Muscle layer of duodenum (tissue), 2 donors: ENCODE results near the gene PABPN1.
"Not testable (repeated sequence)": the region's sequence is repeated elsewhere in the genome, so short reads cannot be mapped to it uniquely, and the experiment has no call there.

Experiments used
- H3K27ac ChIP-seq: one replicate; pipeline ENCODE4 v1.7.0; 2013; ENCODE audit warnings: mild to moderate bottlenecking, low read length
- H3K27me3 ChIP-seq: one replicate; pipeline ENCODE4 v1.7.0; 2013; ENCODE audit warnings: low read depth, mild to moderate bottlenecking, control low read depth, low read length
- H3K36me3 ChIP-seq, 2 donors: one replicate each; pipeline ENCODE4 v1.7.0; 2013; ENCODE audit warnings: low read length in 2 of 2, control low read depth in 1 of 2, mild to moderate bottlenecking in 1 of 2; ENCODE audit not compliant: insufficient read depth in 2 of 2, control insufficient read depth in 1 of 2
- H3K4me1 ChIP-seq, 2 donors: one replicate each; pipeline ENCODE4 v1.7.0; 2013; ENCODE audit warnings: low read length in 2 of 2, mild to moderate bottlenecking in 2 of 2, control low read depth in 1 of 2, moderate library complexity in 1 of 2; ENCODE audit not compliant: insufficient read depth in 2 of 2, control insufficient read depth in 1 of 2
- H3K4me3 ChIP-seq, 2 donors: one replicate each; pipeline ENCODE4 v1.7.0; 2013; ENCODE audit warnings: low read length in 2 of 2, low read depth in 1 of 2, mild to moderate bottlenecking in 1 of 2
- H3K9me3 ChIP-seq, 2 donors: one replicate each; pipeline ENCODE4 v1.7.0; 2013; ENCODE audit warnings: low read length in 2 of 2, control low read depth in 1 of 2, mild to moderate bottlenecking in 1 of 2; ENCODE audit not compliant: control insufficient read depth in 1 of 2
- donor health status: healthy.

PABPN1 gene

DNA sequence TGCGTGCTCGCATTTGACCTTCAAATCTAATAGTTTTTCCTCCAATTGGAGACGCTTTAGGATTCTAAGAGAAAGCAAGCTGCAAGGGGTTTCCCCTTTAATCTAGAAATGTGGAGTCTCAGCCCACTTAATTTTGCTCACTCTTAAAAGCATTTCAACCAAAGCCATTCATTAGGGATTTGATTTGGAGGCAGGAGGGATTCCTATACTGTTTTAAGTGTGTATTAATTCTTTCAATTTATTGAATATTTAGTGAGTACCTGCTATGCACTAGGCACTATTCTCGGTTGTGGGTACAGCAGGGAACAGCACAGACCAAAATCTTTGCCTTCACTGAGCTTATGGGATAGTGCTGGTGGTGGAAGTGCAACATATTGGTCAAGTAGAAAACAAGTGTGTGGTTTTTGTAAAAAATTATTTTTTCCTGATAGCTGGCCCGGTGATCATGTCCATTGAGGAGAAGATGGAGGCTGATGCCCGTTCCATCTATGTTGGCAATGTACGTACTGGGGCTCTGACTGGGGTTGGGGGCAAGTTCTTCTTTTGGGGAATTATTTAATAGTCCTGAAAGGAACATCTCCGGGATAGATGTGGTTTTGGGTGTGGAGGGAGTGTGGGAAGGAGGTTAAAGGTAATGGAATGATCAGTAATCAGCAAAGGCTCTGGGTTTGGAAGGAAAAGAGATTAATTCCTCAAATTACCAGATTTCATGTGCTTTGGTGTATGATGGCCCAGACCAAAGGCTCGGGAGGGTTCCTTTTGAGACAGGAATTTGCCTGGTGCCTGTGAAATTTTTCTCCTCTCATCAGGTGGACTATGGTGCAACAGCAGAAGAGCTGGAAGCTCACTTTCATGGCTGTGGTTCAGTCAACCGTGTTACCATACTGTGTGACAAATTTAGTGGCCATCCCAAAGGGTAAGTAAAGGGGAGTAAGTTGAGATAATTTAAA is 1.6 kb downstream of the PABPN1 start:
- Histone ChIP-seq H3K27ac (peak overlapping the region; percentile 92), H3K36me3 (peaks cover 23 to 31% of the 10 kb centered on the region in 2 donors), H3K27me3 (no peaks in the 10 kb centered on the region), H3K4me3 (peak overlapping the region; percentile 75 to 94), H3K4me1 (peaks cover 11 to 19% of the 10 kb centered on the region in 2 donors), H3K9me3 (no peaks in the 10 kb centered on the region)

DNA sequence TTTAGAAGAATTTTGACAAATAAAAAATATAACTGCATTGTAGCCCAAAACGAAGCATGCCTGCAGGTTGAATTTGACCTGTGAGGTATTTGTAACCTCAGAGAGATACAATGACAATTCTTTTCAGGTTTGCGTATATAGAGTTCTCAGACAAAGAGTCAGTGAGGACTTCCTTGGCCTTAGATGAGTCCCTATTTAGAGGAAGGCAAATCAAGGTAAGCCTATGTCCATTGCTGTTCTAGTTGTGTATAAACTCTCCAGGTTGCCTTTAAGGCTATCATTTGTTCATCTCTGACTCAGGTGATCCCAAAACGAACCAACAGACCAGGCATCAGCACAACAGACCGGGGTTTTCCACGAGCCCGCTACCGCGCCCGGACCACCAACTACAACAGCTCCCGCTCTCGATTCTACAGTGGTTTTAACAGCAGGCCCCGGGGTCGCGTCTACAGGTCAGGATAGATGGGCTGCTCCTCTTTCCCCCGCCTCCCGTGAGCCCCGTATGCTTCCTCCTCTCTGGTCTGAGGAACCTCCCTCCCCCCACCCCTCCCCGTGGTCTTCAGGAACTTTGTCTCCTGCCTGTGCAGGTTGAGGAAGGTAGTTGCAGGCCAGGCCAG is 2.7 kb downstream of the PABPN1 start:
- Histone ChIP-seq H3K4me3 (no peak overlapping the region), H3K4me1 (peaks cover 11 to 19% of the 10 kb centered on the region in 2 donors), H3K27ac (no peak overlapping the region), H3K27me3 (no peaks in the 10 kb centered on the region), H3K36me3 (peaks cover 23 to 31% of the 10 kb centered on the region in 2 donors), H3K9me3 (no peaks in the 10 kb centered on the region)

DNA sequence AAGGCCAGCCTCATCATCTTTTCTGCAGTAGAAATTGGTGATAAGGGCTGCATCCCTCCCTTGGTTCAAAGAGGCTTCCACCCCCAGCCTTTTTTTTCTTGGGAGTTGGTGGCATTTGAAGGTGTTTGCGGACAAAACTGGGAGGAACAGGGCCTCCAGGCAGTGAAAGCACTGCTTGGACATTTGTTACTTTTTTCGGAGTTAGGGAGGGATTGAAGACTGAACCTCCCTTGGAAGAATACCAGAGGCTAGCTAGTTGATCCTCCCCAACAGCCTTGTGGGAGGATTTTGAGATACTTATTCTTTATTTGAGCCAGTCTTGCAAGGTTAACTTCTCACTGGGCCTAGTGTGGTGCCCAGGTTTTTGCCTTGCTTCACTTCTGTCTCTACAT is 3.2 kb downstream of the PABPN1 start:
- Histone ChIP-seq H3K9me3 (no peaks in the 10 kb centered on the region), H3K27ac (no peak overlapping the region), H3K4me1 (peaks cover 11 to 19% of the 10 kb centered on the region in 2 donors), H3K27me3 (no peaks in the 10 kb centered on the region), H3K4me3 (no peak overlapping the region), H3K36me3 (peaks cover 23 to 31% of the 10 kb centered on the region in 2 donors)

DNA sequence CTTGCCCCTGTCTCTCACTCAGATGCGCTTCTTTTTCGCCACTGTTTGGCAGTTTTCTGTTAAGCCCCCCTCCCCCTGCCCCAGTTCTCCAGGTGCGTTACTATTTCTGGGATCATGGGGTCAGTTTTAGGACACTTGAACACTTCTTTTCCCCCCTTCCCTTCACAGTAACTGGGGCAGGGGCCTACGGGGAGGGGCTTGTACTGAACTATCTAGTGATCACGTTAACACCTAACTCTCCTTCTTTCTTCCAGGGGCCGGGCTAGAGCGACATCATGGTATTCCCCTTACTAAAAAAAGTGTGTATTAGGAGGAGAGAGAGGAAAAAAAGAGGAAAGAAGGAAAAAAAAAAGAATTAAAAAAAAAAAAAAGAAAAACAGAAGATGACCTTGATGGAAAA is 3.7 kb downstream of the PABPN1 start:
- Histone ChIP-seq H3K27me3 (no peaks in the 10 kb centered on the region), H3K4me1 (peaks cover 11 to 19% of the 10 kb centered on the region in 2 donors), H3K4me3 (no peak overlapping the region), H3K36me3 (peaks cover 23 to 31% of the 10 kb centered on the region in 2 donors), H3K9me3 (no peaks in the 10 kb centered on the region), H3K27ac (no peak overlapping the region)

DNA sequence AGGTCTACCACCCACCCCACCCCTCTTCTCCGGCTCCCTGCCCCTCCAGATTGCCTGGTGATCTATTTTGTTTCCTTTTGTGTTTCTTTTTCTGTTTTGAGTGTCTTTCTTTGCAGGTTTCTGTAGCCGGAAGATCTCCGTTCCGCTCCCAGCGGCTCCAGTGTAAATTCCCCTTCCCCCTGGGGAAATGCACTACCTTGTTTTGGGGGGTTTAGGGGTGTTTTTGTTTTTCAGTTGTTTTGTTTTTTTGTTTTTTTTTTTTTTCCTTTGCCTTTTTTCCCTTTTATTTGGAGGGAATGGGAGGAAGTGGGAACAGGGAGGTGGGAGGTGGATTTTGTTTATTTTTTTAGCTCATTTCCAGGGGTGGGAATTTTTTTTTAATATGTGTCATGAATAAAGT is 4.5 kb downstream of the PABPN1 start:
- not testable (repeated sequence) for H3K27me3 ChIP-seq, H3K4me3 ChIP-seq, H3K27ac ChIP-seq, H3K9me3 ChIP-seq
- peaks cover 23 to 26% of the 10 kb centered on the region in 2 donors for H3K36me3 ChIP-seq
- H3K4me1 ChIP-seq = peaks cover 11 to 15% of the 10 kb centered on the region in 2 donors

DNA sequence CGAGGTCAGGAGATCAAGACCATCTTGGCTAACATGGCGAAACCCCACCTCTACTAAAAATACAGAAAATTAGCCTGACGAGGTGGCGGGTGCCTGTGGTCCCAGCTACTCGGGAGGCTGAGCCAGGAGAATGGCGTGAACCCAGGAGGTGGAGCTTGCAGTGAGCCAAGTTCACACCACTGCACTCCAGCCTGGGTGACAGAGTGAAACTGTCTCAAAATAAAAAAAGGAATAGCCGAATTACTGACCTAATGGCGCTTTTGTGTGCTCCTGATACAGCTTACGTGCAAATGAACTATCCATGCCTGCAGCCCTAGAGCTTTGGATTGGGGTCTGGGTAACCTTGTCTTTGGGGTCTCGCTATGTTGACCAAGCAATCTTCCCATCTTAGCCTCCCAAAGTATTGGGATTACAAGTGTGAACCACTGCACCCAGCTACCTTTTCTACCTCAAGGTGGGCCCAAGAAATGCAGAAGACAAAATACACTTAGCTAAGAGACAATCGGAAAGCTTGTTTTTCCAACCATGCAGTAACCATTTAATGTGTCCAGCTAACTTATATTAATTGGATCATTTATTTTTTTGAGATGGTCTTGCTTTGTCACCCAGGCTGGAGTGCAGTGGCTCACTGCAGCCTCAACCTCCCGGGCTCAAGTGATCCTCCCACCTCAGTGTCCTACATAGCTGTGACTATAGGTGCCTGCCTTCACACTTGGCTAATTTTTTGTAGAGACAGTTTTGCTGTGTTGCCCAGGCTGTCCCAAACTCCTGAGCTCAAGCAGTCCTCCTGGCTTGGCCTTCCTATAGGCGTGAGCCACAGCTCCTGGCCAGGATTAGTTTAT is 5.5 kb downstream of the PABPN1 start:
- peaks cover 11 to 15% of the 10 kb centered on the region in 2 donors for H3K4me1 ChIP-seq
- peaks cover 23 to 26% of the 10 kb centered on the region in 2 donors for H3K36me3 ChIP-seq
- no peaks in the 10 kb centered on the region for H3K9me3 ChIP-seq
- H3K27me3 ChIP-seq = no peaks in the 10 kb centered on the region
- no peak overlapping the region for H3K4me3 ChIP-seq
- H3K27ac ChIP-seq = no peak overlapping the region

DNA sequence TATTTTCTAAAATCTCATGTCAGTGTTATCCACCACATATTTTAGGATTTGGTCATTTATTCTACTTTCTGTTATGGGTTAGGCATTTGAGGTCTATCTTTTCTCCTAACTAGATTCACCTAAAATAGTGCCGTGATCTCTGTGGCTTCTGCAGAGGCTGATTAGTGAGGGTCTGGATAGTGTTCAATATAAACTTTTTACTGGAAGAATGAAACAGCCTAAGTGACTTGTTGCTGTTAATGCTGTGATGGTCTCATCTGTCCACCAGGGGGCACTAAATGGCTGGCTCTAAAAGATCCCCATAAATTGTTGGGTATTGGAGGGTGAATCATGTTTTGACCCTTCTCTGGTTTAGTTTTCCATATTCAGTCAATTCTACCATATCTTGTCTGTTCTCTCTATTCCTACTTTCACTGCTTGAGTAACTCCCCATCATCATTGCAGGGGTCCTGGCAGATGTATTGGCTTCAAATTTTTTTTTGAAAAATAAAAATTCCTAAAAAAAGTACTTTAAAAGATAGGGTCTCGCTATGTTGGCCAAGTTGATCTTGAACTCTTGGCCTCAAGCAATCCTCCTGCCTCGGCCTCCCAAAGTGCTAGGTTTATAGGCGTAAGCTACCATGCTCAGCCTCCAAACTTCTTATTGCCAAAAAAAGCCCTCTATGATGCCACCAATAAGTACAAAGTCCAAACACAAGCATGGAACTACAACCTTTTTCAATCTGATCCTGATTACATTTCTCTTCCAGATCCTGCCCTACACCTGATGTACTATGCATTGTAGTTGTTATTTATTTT is 6.9 kb downstream of the PABPN1 start:
- Histone ChIP-seq H3K36me3 (peaks cover 19 to 26% of the 10 kb centered on the region in 2 donors), H3K27ac (no peak overlapping the region), H3K9me3 (no peaks in the 10 kb centered on the region), H3K4me3 (no peak overlapping the region), H3K4me1 (peaks cover 3 to 4% of the 10 kb centered on the region in 2 donors), H3K27me3 (no peaks in the 10 kb centered on the region)

DNA sequence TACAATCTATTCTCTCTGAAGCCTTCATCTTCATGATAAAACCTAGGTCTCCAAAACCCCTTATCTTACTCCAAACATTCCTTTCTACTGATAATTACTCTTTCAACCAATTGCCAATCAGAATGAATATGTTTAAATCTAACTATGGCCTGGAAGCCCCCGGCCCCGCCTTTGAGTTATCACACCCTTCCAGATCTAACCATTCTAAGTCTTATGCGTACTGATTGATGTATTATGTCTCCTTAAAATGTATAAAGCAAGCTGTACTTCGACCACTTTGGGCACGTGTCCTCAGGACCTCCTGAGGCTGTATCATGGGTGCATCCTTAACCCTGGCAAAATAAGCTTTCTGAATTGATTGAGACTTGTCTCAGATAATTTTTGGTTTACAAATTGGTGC is 14.4 kb downstream of the PABPN1 start:
- no peaks in the 10 kb centered on the region for H3K36me3 ChIP-seq
- H3K9me3 ChIP-seq = no peaks in the 10 kb centered on the region
- no peaks in the 10 kb centered on the region for H3K4me1 ChIP-seq
- no peak overlapping the region for H3K4me3 ChIP-seq
- H3K27me3 ChIP-seq = no peaks in the 10 kb centered on the region
- no peak overlapping the region for H3K27ac ChIP-seq

DNA sequence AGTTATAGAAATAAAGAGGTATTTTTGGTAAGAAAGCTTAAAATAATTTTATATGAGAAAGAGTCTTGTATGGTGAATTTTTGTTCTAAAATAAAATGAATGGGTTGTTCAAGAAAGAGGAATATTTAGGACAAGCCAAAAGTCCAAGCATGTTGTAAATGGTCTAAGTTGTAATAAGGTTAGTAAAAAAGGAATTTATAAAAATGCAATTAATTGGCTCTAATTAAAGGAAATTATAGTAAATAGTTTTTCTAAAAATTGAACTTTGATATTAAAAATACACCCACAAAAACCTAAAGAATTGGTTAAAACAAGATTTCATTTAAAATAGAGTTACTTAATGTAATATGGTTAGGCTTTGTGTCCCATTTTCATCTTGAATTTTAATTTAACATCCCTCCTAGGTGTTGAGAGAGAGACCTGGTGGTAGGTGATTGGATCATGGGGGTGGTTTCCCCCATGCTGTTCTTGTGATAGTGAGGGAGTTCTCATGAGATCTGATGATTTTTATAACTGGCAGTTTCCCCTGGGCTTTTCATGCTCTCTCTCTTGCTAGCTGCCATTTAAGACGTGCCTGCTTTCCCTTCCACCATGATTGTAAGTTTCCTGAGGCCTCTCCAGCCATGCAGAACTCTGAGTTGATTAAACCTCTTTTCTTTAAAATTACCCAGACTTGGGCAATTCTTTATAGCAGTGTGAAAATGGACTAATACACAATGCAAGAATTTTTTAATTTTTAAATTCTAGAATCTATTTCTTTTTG is 18.4 kb downstream of the PABPN1 start:
- Histone ChIP-seq H3K4me3 (no peak overlapping the region), H3K9me3 (no peaks in the 10 kb centered on the region), H3K36me3 (no peaks in the 10 kb centered on the region), H3K27ac (no peak overlapping the region), H3K27me3 (no peaks in the 10 kb centered on the region), H3K4me1 (no peaks in the 10 kb centered on the region)

DNA sequence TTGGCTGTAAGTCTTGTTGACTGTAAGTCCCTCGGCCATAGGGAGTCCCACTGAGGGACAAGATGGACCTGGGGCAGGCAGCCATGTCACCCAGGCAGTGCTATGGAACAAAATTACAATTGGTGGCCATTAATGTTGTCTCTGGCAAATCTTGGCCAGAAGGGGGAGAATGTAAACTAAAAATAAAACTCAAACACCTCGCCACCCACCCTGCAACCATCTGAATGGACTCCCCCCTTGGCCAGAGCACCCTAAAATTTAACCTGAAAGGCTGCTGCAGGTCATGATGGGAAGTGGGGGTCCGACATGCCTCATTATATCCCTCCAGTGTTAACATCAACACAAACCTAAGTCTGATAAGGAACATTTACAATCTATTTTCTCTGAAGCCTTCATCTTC is 23.2 kb downstream of the PABPN1 start:
- H3K36me3 ChIP-seq = peaks cover 0 to 6% of the 10 kb centered on the region in 2 donors
- no peak overlapping the region for H3K27ac ChIP-seq
- H3K4me3 ChIP-seq = no peak overlapping the region
- no peaks in the 10 kb centered on the region for H3K4me1 ChIP-seq
- H3K27me3 ChIP-seq = no peaks in the 10 kb centered on the region
- no peaks in the 10 kb centered on the region for H3K9me3 ChIP-seq
